Smooth muscle cell of trachea (primary cell): Measurements from ENCODE around the gene BMI1. TPM values are rescaled to one million over a fixed set of nuclear protein-coding genes. Genes with fewer than 3 reads are reported as not detected.

Experiments used
- total RNA-seq: library from RNA; depleted of rRNA; stranded (reverse); fragments of >200 nt; gene quantifications from 2 replicates; pipeline ENCODE4 v1.2.1, GENCODE V29; 2014

Gene BMI1
- total RNA-seq, result 58.4 and 65.2 TPM in 2 replicates

GRCh38 chr10:22320591-22321155 is at the start of gene BMI1:
Gene BMI1 (plus strand): TSS chr10:22321099. CDS start chr10:22326450, 5,351 bp downstream.

GRCh38 chr10:22316286-22317075 is 4.4 kb upstream of the BMI1 start, which contains the start of gene COMMD3:
Gene COMMD3 (plus strand): TSS chr10:22316388. CDS start chr10:22316418, 30 bp downstream.

GRCh38 chr10:22345301-22346095 is 24.6 kb downstream of the BMI1 start, which contains the start of gene SPAG6:
Gene SPAG6 (plus strand): TSS chr10:22345496. CDS start chr10:22345612, 116 bp downstream.

Other genes starting within 250 kb of the BMI1 start
- gene EBLN1, start 103.1 kb upstream of the BMI1 start, total RNA-seq, result not detected in 2 replicates
- gene COMMD3, start 4.7 kb upstream of the BMI1 start, total RNA-seq, result 36.9 and 54.5 TPM in 2 replicates
- gene SPAG6, start 24.4 kb downstream of the BMI1 start, total RNA-seq, result 0.15 and 0.17 TPM in 2 replicates